Retinal pigment epithelial cell (primary cell): Measurements from ENCODE around the gene TEAD1.

Source experiments
- DNase-seq: peaks from one replicate; pipeline ENCODE4 v3.0.0-alpha.2; 2010; ENCODE audit warnings: low read depth
- H3K4me3 ChIP-seq: 2 replicates; pipeline ENCODE4 v1.5.1; 2011; ENCODE audit warnings: mild to moderate bottlenecking, low read length, control low read depth, moderate library complexity
- CTCF ChIP-seq: conservative IDR thresholded peaks from 2 replicates; pipeline ENCODE4 v1.5.1; 2011; ENCODE audit warnings: low read depth, low read length, control low read depth, inconsistent platforms

TEAD1 gene

GRCh38 chr11:12786891-12787290, 112.7 kb downstream of the TEAD1 start:
- no peak overlapping the region for H3K4me3 ChIP-seq
- DNase-seq = no peak
- TF ChIP-seq CTCF = no peak

- DNase-seq = no peak
- H3K4me3 ChIP-seq = peak overlapping the region; percentile 11
- TF ChIP-seq CTCF = no peak
Observed at GRCh38 chr11:12787847-12788246, 113.6 kb downstream of the TEAD1 start.

GRCh38 chr11:12789054-12789453, 114.8 kb downstream of the TEAD1 start:
- TF ChIP-seq CTCF = no peak
- DNase-seq = no peak
- H3K4me3 ChIP-seq = no peak overlapping the region

- DNase-seq = no peak
- no peak for TF ChIP-seq CTCF
- H3K4me3 ChIP-seq = no peak overlapping the region
Observed at GRCh38 chr11:12789596-12790215, 115.5 kb downstream of the TEAD1 start.

- TF ChIP-seq CTCF = no peak
- no peak overlapping the region for H3K4me3 ChIP-seq
Observed at GRCh38 chr11:12790861-12791616, 116.8 kb downstream of the TEAD1 start.

GRCh38 chr11:12792018-12792417, 117.8 kb downstream of the TEAD1 start:
- H3K4me3 ChIP-seq = no peak overlapping the region
- no peak for TF ChIP-seq CTCF
- DNase-seq = no peak

More at GRCh38 chr11:12790861-12791616, 116.8 kb downstream of the TEAD1 start:
- DNase-seq = no peak

- no peak for TF ChIP-seq CTCF
- H3K4me3 ChIP-seq = no peak overlapping the region
- DNase-seq = no peak
Observed at GRCh38 chr11:12792590-12792989, 118.4 kb downstream of the TEAD1 start.
